ENCODE data around the gene BCL7A. TPM values are rescaled to one million over a fixed set of nuclear protein-coding genes. Genes with fewer than 3 reads are reported as not detected.

BCL7A gene
- total and polyA plus RNA-seq, 2 of the 8 experiments (the other 6 are each of a cell fraction or from before 2014, with no cell fraction given): 11.9 to 12.7 TPM

GRCh38 chr12:121996945-121997612 lies 24.6 kb upstream of the BCL7A start:
- POLR2A ChIA-PET (ENCODE audit: partially characterized antibody): interaction anchor here (0.7 to 1.0 kb wide), 3 partner anchors 8 to 1511 kb away, joined by 3 to 4 read pairs (median 3); no protein-coding TSS in a partner anchor
- WGBS, 2 experiments (ENCODE audit: extremely low coverage in 1 of 2, insufficient coverage in 1 of 2, insufficient read length in 1 of 2, insufficient replicate concordance in 2 of 2, low coverage in 1 of 2, low lambda C conversion rate in 2 of 2, missing lambda C conversion rate in 1 of 2): 95% methylated on average over 13 of the region's 13 CpGs; no CpG with 5 or more reads in 1 of the 2 experiments
- peaks cover 0 to 3% (median 0%) of the 10 kb centered on the region in 4 experiments; a peak in 2 of 7 replicates for H3K4me1 ChIP-seq (replicated peaks in 1 of 4; ENCODE audit: control insufficient read depth in 3 of 4, insufficient read depth in 4 of 4, low read length in 3 of 4)

More at GRCh38 chr12:121996945-121997612, 24.6 kb upstream of the BCL7A start:
- no peak overlapping the region for H2BK20ac ChIP-seq (ENCODE audit: low read length)
- no peak overlapping the region for H3K14ac ChIP-seq (ENCODE audit: insufficient read length)
- H3K4me2 ChIP-seq (ENCODE audit: insufficient read depth in 1 of 2, low read depth in 2 of 2, low read length in 2 of 2): no peak overlapping the region
- no peak overlapping the region for H2BK12ac ChIP-seq (ENCODE audit: low read depth, low read length)
- H3K79me2 ChIP-seq (ENCODE audit: control insufficient read depth in 1 of 2, insufficient read depth in 2 of 2, low read length in 2 of 2): no peaks in the 10 kb centered on the region
- no peak overlapping the region for H4K5ac ChIP-seq (ENCODE audit: insufficient read length, low read depth, low read length)
- H3K9ac ChIP-seq (replicated peaks in 1 of 4; ENCODE audit: extremely low read depth in 1 of 4, low read depth in 3 of 4, low read length in 3 of 4): no peak overlapping the region
- H2BK15ac ChIP-seq (ENCODE audit: low read length): 0 out of 2 replicates have a peak overlapping the region, but pooled peaks have one; percentile 81
- no peak overlapping the region for H2AK5ac ChIP-seq (ENCODE audit: low read depth, low read length)
- DNase-seq (ENCODE audit: low read depth in 1 of 2, low spot score in 2 of 2): no peak
- no peak overlapping the region for H4K8ac ChIP-seq (ENCODE audit: extremely low read depth, insufficient read depth, low read length)
- H3K4me3 ChIP-seq (ENCODE audit: extremely low read depth in 1 of 4, insufficient read depth in 2 of 4, low read depth in 3 of 4, low read length in 4 of 4): no peak overlapping the region
- no peak overlapping the region for H2BK5ac ChIP-seq (ENCODE audit: low read depth, low read length)
- H3K23me2 ChIP-seq (ENCODE audit: low read depth, low read length): no peaks in the 10 kb centered on the region
- no peaks in the 10 kb centered on the region for H3K27me3 ChIP-seq (replicated peaks in 1 of 4; ENCODE audit: control insufficient read depth in 3 of 4, extremely low read depth in 1 of 4, insufficient read depth in 3 of 4, low read length in 3 of 4)
- H4K20me1 ChIP-seq (replicated peaks in 1 of 2; ENCODE audit: control insufficient read depth in 1 of 2, insufficient read depth in 2 of 2, low read length in 2 of 2): no peaks in the 10 kb centered on the region
- no peak overlapping the region for H3K18ac ChIP-seq (ENCODE audit: extremely low read depth, low read length)
- H2AFZ ChIP-seq (ENCODE audit: low read length): no peak overlapping the region
- H3K36me3 ChIP-seq (ENCODE audit: control insufficient read depth in 2 of 4, insufficient read depth in 4 of 4, low read length in 3 of 4): no peaks in the 10 kb centered on the region
- H3K27ac ChIP-seq (ENCODE audit: low read depth, low read length): no peak overlapping the region
- no peak for FAIRE-seq
- TF ChIP-seq TEAD4 (IDR thresholded peaks at IDR 0.05; ENCODE audit: low read depth, low read length) (no peak), TAF1 (IDR thresholded peaks at IDR 0.05; ENCODE audit: low read depth, low read length) (no peak), CEBPB (IDR thresholded peaks at IDR 0.05; ENCODE audit: low read depth, low read length) (no peak), BRCA1 (IDR thresholded peaks at IDR 0.05; ENCODE audit: low read depth, low read length) (no peak), JUN (IDR thresholded peaks at IDR 0.05; ENCODE audit: low read depth, low read length) (no peak), RFX5 (IDR thresholded peaks at IDR 0.05; ENCODE audit: borderline replicate concordance, low read depth, low read length) (no peak), ZNF274 (IDR thresholded peaks at IDR 0.05; ENCODE audit: borderline replicate concordance, extremely low read depth, low read length) (no peak), POLR2A (IDR thresholded peaks at IDR 0.05; ENCODE audit: control extremely low read depth in 1 of 2, low read depth in 2 of 2, low read length in 2 of 2) (no peak)
- CTCF ChIA-PET (ENCODE audit: partially characterized antibody): no interaction called here
- no peak overlapping the region for H3K4ac ChIP-seq (replicated peaks; ENCODE audit: insufficient read length, low read depth, low read length)
- peak overlapping the region; percentile 47 for H2BK120ac ChIP-seq (replicated peaks; ENCODE audit: low read depth, low read length)
- no peaks in the 10 kb centered on the region for H3K79me1 ChIP-seq (ENCODE audit: low read depth, low read length)
- no peak overlapping the region for H3K23ac ChIP-seq (ENCODE audit: insufficient read length)
- H3K9me3 ChIP-seq (ENCODE audit: insufficient read depth in 2 of 2, low read depth in 1 of 2, low read length in 1 of 2): peaks cover 0 to 8% of the 10 kb centered on the region in 2 experiments; a peak in 2 of 4 replicates
- H4K91ac ChIP-seq (replicated peaks; ENCODE audit: insufficient read length, low read length): no peak overlapping the region
- H3K56ac ChIP-seq (replicated peaks; ENCODE audit: insufficient read length, low read depth, low read length): no peak overlapping the region
